Germinal center (tissue), 1 donor: ENCODE data around the gene CLDN7.

Experiments used
- DNase-seq: peaks from one replicate; pipeline ENCODE4 v3.0.0; 2012; ENCODE audit warnings: mixed read lengths, low spot score

Gene CLDN7

GRCh38 chr17:7219229-7219811, 43.0 kb downstream of the CLDN7 start:
- no peak for DNase-seq

- no peak for DNase-seq
Measured at GRCh38 chr17:7218758-7219157, 43.5 kb downstream of the CLDN7 start.

- DNase-seq = no peak
Measured at GRCh38 chr17:7218166-7218565, 44.1 kb downstream of the CLDN7 start.

GRCh38 chr17:7217113-7217987, 44.9 kb downstream of the CLDN7 start:
- peak; percentile 51 for DNase-seq

GRCh38 chr17:7216242-7217112, 45.8 kb downstream of the CLDN7 start:
- DNase-seq = no peak

- no peak for DNase-seq
Measured at GRCh38 chr17:7215652-7216180, 46.6 kb downstream of the CLDN7 start.

- DNase-seq = no peak
Measured at GRCh38 chr17:7215136-7215638, 47.1 kb downstream of the CLDN7 start.

GRCh38 chr17:7214300-7215135, 47.8 kb downstream of the CLDN7 start:
- DNase-seq = peak; percentile 97

- DNase-seq = no peak
Measured at GRCh38 chr17:7213895-7214299, 48.4 kb downstream of the CLDN7 start.

GRCh38 chr17:7211491-7212273, 50.6 kb downstream of the CLDN7 start:
- DNase-seq = no peak
